A673 (cell line): ENCODE measurements around the gene SYNE1.

Experiments
- EZH2 ChIP-seq: fragments of 200-600 bp; sonication (generic); IDR thresholded peaks from 2 replicates; pipeline ENCODE4 v1.6.1; 2017; ENCODE audit warnings: borderline replicate concordance, low read depth, mild to moderate bottlenecking, mixed read lengths, antibody characterized with exemption, low read length; ENCODE audit not compliant: poor library complexity, severe bottlenecking
- TF ChIP-seq, protein P1 (sequence below): fragments of 300-800, 200-600 bp; sonication (generic); conservative IDR thresholded peaks from 2 replicates; pipeline ENCODE4 v1.5.1; 2017; ENCODE audit warnings: low read depth, mild to moderate bottlenecking, antibody characterized with exemption, low read length, moderate library complexity, mixed read lengths

DNA sequence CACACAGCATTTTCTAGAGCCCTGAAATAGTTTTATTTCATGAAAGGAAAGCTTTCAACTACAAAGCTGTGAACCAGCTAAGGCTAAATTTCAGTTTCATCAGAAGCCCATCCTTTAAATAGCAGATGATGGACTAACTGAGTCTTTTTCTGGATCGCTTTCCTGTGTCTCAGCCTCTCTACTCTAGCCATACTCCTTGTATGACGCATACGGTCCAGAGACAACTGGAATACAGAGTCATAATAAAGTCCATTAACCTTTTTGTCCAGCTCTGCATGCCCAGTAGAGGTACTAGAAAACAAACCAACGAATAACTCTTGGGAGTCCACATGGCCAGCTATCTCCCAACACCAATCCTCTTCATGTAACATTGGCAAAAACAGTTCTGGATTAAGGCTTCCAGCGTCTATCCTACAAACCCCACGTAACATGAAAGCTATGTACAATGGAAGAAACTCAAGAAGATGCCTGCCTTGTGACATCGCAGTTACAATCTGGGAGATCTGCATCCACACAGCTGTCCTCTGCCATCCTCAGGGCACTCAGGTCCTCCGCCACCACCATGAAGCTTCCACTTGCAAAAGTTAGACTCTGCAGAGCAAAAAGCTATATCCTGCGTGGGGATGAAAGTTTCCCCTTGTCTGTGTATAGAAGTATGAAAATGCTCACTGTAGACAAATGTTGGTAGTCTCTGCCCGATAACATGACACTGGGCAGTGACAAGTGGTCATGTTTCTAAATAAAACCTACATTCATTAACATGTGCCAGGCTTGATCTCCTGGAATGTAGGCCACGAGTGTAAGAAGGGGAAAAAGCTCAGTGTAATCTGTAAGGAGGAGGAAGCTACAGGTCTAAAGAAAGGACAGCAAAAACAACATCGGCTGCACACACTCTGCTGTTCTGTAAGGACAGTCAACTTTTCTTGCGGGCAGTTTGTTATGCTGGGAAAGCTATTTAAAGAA, 469.2 kb downstream of the SYNE1 start:
- TF ChIP-seq, protein P1, sequence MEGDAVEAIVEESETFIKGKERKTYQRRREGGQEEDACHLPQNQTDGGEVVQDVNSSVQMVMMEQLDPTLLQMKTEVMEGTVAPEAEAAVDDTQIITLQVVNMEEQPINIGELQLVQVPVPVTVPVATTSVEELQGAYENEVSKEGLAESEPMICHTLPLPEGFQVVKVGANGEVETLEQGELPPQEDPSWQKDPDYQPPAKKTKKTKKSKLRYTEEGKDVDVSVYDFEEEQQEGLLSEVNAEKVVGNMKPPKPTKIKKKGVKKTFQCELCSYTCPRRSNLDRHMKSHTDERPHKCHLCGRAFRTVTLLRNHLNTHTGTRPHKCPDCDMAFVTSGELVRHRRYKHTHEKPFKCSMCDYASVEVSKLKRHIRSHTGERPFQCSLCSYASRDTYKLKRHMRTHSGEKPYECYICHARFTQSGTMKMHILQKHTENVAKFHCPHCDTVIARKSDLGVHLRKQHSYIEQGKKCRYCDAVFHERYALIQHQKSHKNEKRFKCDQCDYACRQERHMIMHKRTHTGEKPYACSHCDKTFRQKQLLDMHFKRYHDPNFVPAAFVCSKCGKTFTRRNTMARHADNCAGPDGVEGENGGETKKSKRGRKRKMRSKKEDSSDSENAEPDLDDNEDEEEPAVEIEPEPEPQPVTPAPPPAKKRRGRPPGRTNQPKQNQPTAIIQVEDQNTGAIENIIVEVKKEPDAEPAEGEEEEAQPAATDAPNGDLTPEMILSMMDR: no peak
- TF ChIP-seq EZH2: no peak
